Choroid plexus epithelial cell (primary cell): ENCODE measurements around the gene PMP22.

Experiments used
- DNase-seq: peaks from one replicate; pipeline ENCODE4 v3.0.0-alpha.2; 2010; ENCODE audit warnings: low read depth
- H3K4me3 ChIP-seq: 2 replicates; pipeline ENCODE4 v1.5.1; 2011; ENCODE audit warnings: low read depth, mild to moderate bottlenecking, control low read depth, low read length, moderate library complexity
- CTCF ChIP-seq: conservative IDR thresholded peaks from 2 replicates; pipeline ENCODE4 v1.5.1; 2011; ENCODE audit warnings: low read depth, mild to moderate bottlenecking, control low read depth, inconsistent platforms, low read length, moderate library complexity

Gene PMP22

DNA sequence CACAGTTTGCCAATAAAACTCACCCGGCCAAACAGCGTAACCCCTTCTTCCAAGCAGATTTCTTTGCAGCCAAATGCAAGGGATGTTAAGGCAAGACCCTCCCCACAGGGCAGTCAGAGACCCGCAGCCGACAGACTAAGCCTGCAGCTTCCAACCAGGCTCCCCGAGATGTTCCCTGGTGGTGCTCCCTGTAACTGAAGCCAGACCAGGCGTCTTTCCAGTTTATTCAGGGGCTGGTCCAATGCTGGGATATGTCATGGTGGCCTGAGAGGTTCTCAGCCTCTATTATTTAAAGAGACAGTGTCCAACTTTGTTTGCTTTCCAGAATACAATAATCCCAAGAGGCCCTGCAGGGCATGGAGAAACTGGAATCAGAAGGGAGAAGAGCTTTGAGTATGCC is at the start of gene PMP22:
Gene PMP22, minus strand, starts transcription at position 196 of the 400 bp plus-strand sequence. CDS start 4,599 bp downstream, outside the sequence.
- no peak for DNase-seq
- H3K4me3 ChIP-seq = no peak within 1 kb of the TSS
- no peak for TF ChIP-seq CTCF

GRCh38 chr17:15311996-15312395 is 46.9 kb upstream of the PMP22 start:
- no peak for TF ChIP-seq CTCF
- DNase-seq = no peak
- H3K4me3 ChIP-seq = no peak overlapping the region

DNA sequence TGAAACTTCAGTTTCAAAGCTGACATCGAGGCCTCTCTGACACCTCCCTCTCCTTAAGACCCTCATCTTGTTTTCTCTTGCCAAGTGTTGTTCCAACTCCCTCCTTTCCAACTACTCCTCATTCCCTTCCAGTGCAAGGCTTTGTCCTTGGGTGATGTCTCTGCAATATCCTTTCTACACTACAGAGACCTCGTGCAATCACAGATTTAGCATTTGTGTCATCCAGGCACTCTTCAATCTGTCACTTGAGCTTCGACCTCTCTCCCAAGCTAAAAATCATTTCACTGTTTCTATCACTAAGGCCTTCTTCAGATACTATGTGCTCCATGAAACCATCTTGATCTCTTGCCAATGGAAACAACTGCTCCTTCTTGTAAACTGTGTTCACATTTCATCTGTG is 44.7 kb upstream of the PMP22 start:
- no peak overlapping the region for H3K4me3 ChIP-seq
- DNase-seq = peak; percentile 41
- no peak for TF ChIP-seq CTCF

GRCh38 chr17:15309236-15309635 is 44.1 kb upstream of the PMP22 start:
- no peak overlapping the region for H3K4me3 ChIP-seq
- no peak for DNase-seq
- no peak for TF ChIP-seq CTCF

GRCh38 chr17:15308758-15309157 is 43.6 kb upstream of the PMP22 start:
- no peak for TF ChIP-seq CTCF
- no peak overlapping the region for H3K4me3 ChIP-seq
- no peak for DNase-seq

DNA sequence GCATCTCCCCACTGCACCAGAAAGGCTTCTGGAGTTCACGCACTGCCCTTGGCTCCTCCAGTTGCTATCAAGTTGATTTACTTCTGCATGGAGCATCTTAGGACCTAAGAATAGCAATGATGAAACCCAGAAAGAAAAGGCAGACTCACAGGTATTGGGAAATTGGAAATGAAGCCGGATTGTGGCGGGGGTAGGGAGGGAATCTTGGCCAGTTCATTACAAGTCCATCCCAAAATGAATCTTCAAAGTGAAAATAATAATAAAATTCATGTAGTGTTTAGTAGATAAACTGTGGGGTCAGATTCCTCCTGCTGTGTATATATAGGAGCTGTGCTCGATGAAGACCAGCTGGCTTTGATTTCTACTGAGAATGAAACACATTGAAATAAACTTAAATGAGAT is 42.6 kb upstream of the PMP22 start:
- TF ChIP-seq CTCF = no peak
- no peak overlapping the region for H3K4me3 ChIP-seq

GRCh38 chr17:15303851-15304250 is 38.7 kb upstream of the PMP22 start:
- no peak overlapping the region for H3K4me3 ChIP-seq
- TF ChIP-seq CTCF = no peak
- DNase-seq = no peak

More for the DNA sequence above, 42.6 kb upstream of the PMP22 start:
- DNase-seq = no peak
